ENCODE results near the gene MRPS16. TPM values are rescaled to one million over a fixed set of nuclear protein-coding genes. Genes with fewer than 3 reads are reported as not detected.

MRPS16 gene
- total RNA-seq, 1 experiment from 2014 or later, result 166 TPM

DNA sequence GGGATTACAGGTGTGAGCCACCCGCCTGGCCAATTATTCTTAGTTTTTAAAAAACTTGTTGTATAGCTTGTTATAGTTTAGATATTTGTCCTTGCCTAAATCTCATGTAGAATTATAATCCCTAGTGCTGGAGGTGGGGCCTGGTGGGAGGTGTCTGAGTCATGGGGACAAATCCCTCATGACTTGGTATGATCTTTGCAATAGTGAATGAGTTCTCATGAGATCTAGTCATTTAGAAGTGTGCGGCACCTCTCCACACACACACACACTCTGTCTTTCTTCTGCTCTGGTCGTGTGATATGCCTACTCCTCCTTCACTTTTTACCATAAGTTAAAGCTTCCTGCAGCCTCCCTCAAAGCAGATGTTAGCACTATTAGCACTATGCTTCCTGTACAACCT lies 47.4 kb downstream of the MRPS16 start:
- DNase-seq (ENCODE audit: low read depth), result no peak

Small RNA genes within 50 kb of the gene (small RNA-seq; reads per million reads assigned to genes)
- not detected for gene RNU6-833P

Other genes with a start within 250 kb of the MRPS16 start
- gene P4HA1, start 155.8 kb downstream of the MRPS16 start, total RNA-seq (2014; rRNA removed; shearing (Covaris generic)), result 22.7 and 25.2 TPM in 2 replicates
- gene NUDT13, start 142.2 kb downstream of the MRPS16 start, total RNA-seq (2014; rRNA removed; shearing (Covaris generic)), result 1.9 and 2.5 TPM in 2 replicates
- 50.9 and 62.1 TPM in 2 replicates for gene ECD, start 84.6 kb downstream of the MRPS16 start, total RNA-seq (2014; rRNA removed; shearing (Covaris generic))
- gene FAM149B1, start 84.5 kb downstream of the MRPS16 start, total RNA-seq (2014; rRNA removed; shearing (Covaris generic)), result 13.1 and 14.2 TPM in 2 replicates
- 72.5 and 75.2 TPM in 2 replicates for gene DNAJC9, start 5.4 kb downstream of the MRPS16 start, total RNA-seq (2014; rRNA removed; shearing (Covaris generic))
- 0.03 and 0.43 TPM in 2 replicates for gene CFAP70, start 106.2 kb upstream of the MRPS16 start, total RNA-seq (2014; rRNA removed; shearing (Covaris generic))
- gene ANXA7, start 161.4 kb upstream of the MRPS16 start, total RNA-seq (2014; rRNA removed; shearing (Covaris generic)), result 94.4 and 115 TPM in 2 replicates
- 0.13 and 0.20 TPM in 2 replicates for gene MSS51, start 180.9 kb upstream of the MRPS16 start, total RNA-seq (2014; rRNA removed; shearing (Covaris generic))
- 9.2 and 19.1 TPM in 2 replicates for gene PPP3CB, start 243.4 kb upstream of the MRPS16 start, total RNA-seq (2014; rRNA removed; shearing (Covaris generic))

Measured in HT1080 (cell line).